LNCaP clone FGC (cell line): ENCODE results near the gene CLSTN3.

ENCODE experiments used
- DNase-seq: peaks from one replicate; pipeline ENCODE4 v3.0.0-alpha.2; 2011; ENCODE audit warnings: low read depth
- H3K4me3 ChIP-seq: 2 replicates; pipeline ENCODE4 v1.5.1; 2011; ENCODE audit warnings: mild to moderate bottlenecking, low read depth, low read length, control low read depth
- TF ChIP-seq, protein P1 (sequence below): IDR thresholded peaks from 2 replicates; pipeline ENCODE4 v1.5.1; 2012; ENCODE audit warnings: mild to moderate bottlenecking; ENCODE audit not compliant: control insufficient read depth, insufficient read depth; ENCODE audit errors: extremely low read depth

Gene CLSTN3

DNA sequence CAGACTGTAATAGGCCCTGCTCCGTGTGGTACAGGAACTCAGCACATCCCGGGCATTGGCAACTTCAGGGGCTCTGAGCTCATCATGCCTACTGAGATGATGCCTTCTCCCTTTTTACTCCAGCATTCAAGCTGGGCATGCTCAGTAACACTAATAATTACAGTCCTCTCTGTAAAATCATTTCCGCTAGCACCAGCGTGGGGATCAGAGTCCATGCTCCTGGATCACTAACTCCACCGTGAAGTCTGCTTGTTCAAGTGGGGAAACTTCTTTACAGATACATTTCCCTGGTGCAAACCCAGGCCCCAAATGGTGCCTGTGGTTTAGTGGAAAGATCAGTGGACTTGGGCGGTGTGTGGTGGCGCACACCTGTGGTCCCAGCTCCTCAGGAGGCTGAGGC, 16.7 kb downstream of the CLSTN3 start:
- TF ChIP-seq, protein P1, sequence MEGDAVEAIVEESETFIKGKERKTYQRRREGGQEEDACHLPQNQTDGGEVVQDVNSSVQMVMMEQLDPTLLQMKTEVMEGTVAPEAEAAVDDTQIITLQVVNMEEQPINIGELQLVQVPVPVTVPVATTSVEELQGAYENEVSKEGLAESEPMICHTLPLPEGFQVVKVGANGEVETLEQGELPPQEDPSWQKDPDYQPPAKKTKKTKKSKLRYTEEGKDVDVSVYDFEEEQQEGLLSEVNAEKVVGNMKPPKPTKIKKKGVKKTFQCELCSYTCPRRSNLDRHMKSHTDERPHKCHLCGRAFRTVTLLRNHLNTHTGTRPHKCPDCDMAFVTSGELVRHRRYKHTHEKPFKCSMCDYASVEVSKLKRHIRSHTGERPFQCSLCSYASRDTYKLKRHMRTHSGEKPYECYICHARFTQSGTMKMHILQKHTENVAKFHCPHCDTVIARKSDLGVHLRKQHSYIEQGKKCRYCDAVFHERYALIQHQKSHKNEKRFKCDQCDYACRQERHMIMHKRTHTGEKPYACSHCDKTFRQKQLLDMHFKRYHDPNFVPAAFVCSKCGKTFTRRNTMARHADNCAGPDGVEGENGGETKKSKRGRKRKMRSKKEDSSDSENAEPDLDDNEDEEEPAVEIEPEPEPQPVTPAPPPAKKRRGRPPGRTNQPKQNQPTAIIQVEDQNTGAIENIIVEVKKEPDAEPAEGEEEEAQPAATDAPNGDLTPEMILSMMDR, result no peak
- DNase-seq, result no peak
- no peak overlapping the region for H3K4me3 ChIP-seq

DNA sequence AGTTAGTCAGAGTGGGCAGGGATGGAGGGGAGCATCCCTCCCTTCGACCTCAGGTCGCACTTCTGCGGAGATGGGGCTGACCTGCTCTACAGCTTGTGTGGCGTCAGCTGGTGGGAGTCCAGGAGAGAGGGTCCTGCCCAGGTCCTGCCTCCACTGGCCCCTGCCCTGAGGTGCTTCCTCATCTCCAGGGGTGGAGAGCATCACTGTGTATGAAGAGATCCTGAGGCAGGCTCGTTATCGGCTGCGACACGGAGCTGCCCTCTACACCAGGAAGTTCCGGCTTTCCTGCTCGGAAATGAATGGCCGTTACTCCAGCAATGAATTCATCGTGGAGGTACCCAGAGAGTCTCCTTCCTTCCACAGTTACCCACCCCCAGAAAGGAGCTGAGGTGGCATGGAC, 20.2 kb downstream of the CLSTN3 start:
- H3K4me3 ChIP-seq, result no peak overlapping the region
- DNase-seq, result no peak
- TF ChIP-seq, protein P1, result no peak

GRCh38 chr12:7150841-7151240, 20.7 kb downstream of the CLSTN3 start:
- no peak overlapping the region for H3K4me3 ChIP-seq
- DNase-seq, result no peak
- TF ChIP-seq, protein P1, result no peak

GRCh38 chr12:7151532-7151931, 21.4 kb downstream of the CLSTN3 start:
- H3K4me3 ChIP-seq, result no peak overlapping the region
- TF ChIP-seq, protein P1, result no peak
- DNase-seq, result no peak

GRCh38 chr12:7152818-7153217, 22.6 kb downstream of the CLSTN3 start:
- no peak overlapping the region for H3K4me3 ChIP-seq
- TF ChIP-seq, protein P1, result no peak
- DNase-seq, result no peak

DNA sequence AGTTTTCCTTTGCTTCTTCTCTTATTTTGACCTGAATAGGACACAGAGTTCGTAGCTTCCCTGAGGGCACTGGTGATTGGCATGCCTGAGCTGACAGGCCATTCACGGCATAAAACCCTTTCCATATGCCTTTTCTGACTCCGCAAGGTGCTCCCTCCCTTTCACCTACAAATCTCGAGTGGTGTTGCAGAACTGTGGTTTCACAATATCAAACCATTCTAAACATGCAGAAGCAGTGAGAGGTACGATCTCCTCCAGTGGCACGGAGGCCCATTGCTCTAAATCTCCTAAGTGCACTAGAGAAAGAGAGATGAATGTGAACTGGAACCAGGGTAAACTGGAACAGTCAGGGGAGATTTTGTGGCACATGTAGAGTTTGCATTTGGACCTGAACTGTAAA, 23.9 kb downstream of the CLSTN3 start:
- TF ChIP-seq, protein P1, result no peak
- no peak for DNase-seq
- H3K4me3 ChIP-seq, result no peak overlapping the region

- TF ChIP-seq, protein P1, result no peak
- DNase-seq, result no peak
- H3K4me3 ChIP-seq, result no peak overlapping the region
Measured at GRCh38 chr12:7154901-7155470, 24.8 kb downstream of the CLSTN3 start.
